B cell (primary cell): ENCODE measurements around the gene NFIC. TPM values are rescaled to one million over a fixed set of nuclear protein-coding genes. Genes with fewer than 3 reads are reported as not detected.

Experiments used
- ATAC-seq: fragments of 200-7000 bp; cut with Tn5 transposase; one replicate; pipeline ENCODE4 v1.10.0; 2021; ENCODE audit warnings: low read depth, mild to moderate bottlenecking, moderate number of reproducible peaks, moderate library complexity
- CTCF ChIA-PET: fragments of 350-600 bp; sonication (Branson Sonifier 250); formaldehyde crosslinking; loops from one replicate; lab custom pipeline; 2021; ENCODE audit warnings: antibody characterized with exemption, inconsistent platforms; lab: Charles Lee
- POLR2A ChIA-PET: fragments of 350-600 bp; sonication (Branson Sonifier 250); formaldehyde crosslinking; loops from one replicate; lab custom pipeline; 2021; ENCODE audit warnings: antibody characterized with exemption; lab: Charles Lee
- DNase-seq: peaks from one replicate; pipeline ENCODE4 v3.0.0; 2013
- H2AFZ ChIP-seq: 2 replicates; pipeline ENCODE4 v1.6.1; 2012; ENCODE audit warnings: mild to moderate bottlenecking, low read depth, low read length; ENCODE audit not compliant: insufficient read depth, poor library complexity, severe bottlenecking
- H3K27ac ChIP-seq, 2 donors: 1 replicate in 1 of 2; 2 replicates in 1 of 2; pipeline ENCODE4 v1.5.1; 2012 to 2013; ENCODE audit warnings: low read length in 2 of 2, mild to moderate bottlenecking in 2 of 2, moderate library complexity in 1 of 2
- H3K27me3 ChIP-seq, 4 experiments: fragments of 200-600 bp in 1 of 4; sonication (generic) in 1 of 4; replicated peaks in 1 of 4; 1 replicate in 2 of 4; 2 replicates in 2 of 4; pipeline versions ENCODE4 v1.6.1 to v1.7.0; 2013 to 2016; ENCODE audit warnings: low read length in 3 of 4, mild to moderate bottlenecking in 2 of 4, mixed read lengths in 1 of 4, moderate library complexity in 1 of 4; ENCODE audit not compliant: insufficient read depth in 4 of 4, control insufficient read depth in 3 of 4; ENCODE audit errors: control extremely low read depth in 1 of 4
- H3K36me3 ChIP-seq, 2 experiments: replicated peaks in 1 of 2; 1 replicate in 1 of 2; 2 replicates in 1 of 2; pipeline versions ENCODE4 v1.6.1 to v1.7.1; 2013; ENCODE audit warnings: low read length in 1 of 2; ENCODE audit not compliant: insufficient read depth in 2 of 2, control insufficient read depth in 1 of 2; ENCODE audit errors: control extremely low read depth in 1 of 2, extremely low read depth in 1 of 2
- H3K4me1 ChIP-seq, 2 donors: fragments of 200-600 bp in 1 of 2; sonication (generic) in 1 of 2; 1 replicate in 1 of 2; 2 replicates in 1 of 2; pipeline versions ENCODE4 v1.5.1 to v1.6.1; 2013 to 2017; ENCODE audit warnings: low read length in 2 of 2; ENCODE audit not compliant: control insufficient read depth in 2 of 2, insufficient read depth in 2 of 2
- H3K4me2 ChIP-seq: replicated peaks from 2 replicates; pipeline ENCODE3; 2012; ENCODE audit warnings: mild to moderate bottlenecking, low read depth, low read length; ENCODE audit not compliant: poor library complexity, severe bottlenecking
- H3K4me3 ChIP-seq, 5 experiments: fragments of 200-600 bp in 1 of 5; sonication (generic) in 1 of 5; 1 replicate in 3 of 5; 2 replicates in 2 of 5; pipeline versions ENCODE4 v1.5.1 to v1.7.0; 2011 to 2016; ENCODE audit warnings: low read length in 4 of 5, mild to moderate bottlenecking in 4 of 5, low read depth in 2 of 5, control low read depth in 1 of 5, moderate library complexity in 1 of 5; ENCODE audit not compliant: insufficient read depth in 1 of 5; ENCODE audit errors: control extremely low read depth in 1 of 5, extremely low read depth in 1 of 5
- H3K79me2 ChIP-seq: fragments of 200-600 bp; sonication (generic); one replicate; pipeline ENCODE4 v1.6.0; 2016; ENCODE audit warnings: low read length; ENCODE audit not compliant: control insufficient read depth, insufficient read depth
- H3K9ac ChIP-seq: fragments of 200-600 bp; sonication (generic); 2 replicates; pipeline ENCODE4 v1.6.1; 2017; ENCODE audit warnings: mild to moderate bottlenecking, low read length, moderate library complexity
- H3K9me3 ChIP-seq, 3 donors: one replicate each; pipeline versions ENCODE4 v1.6.1 to v1.7.1; 2013; ENCODE audit warnings: low read length in 2 of 3; ENCODE audit not compliant: control insufficient read depth in 2 of 3, insufficient read depth in 1 of 3; ENCODE audit errors: control extremely low read depth in 1 of 3
- H4K20me1 ChIP-seq: 2 replicates; pipeline ENCODE4 v1.6.0; 2012; ENCODE audit warnings: mild to moderate bottlenecking, low read length; ENCODE audit not compliant: insufficient read depth, control insufficient read depth, poor library complexity, severe bottlenecking
- H3K27ac Mint-ChIP-seq: one replicate; pipeline ENCODE4 v1.8.0; 2021; ENCODE audit warnings: mixed read lengths
- H3K27me3 Mint-ChIP-seq: one replicate; pipeline ENCODE4 v1.8.0; 2021; ENCODE audit warnings: mixed read lengths
- H3K4me1 Mint-ChIP-seq: one replicate; pipeline ENCODE4 v1.8.0; 2021; ENCODE audit warnings: mixed read lengths
- H3K4me3 Mint-ChIP-seq: one replicate; pipeline ENCODE4 v1.8.0; 2021; ENCODE audit warnings: mixed read lengths
- H3K9me3 Mint-ChIP-seq: one replicate; pipeline ENCODE4 v1.8.0; 2022; ENCODE audit warnings: mixed read lengths; ENCODE audit not compliant: insufficient read depth
- CTCF ChIP-seq: fragments of 200-600 bp; IDR thresholded peaks from one replicate; pipeline ENCODE4 v1.8.0; 2022; ENCODE audit warnings: antibody characterized with exemption, mild to moderate bottlenecking
- EZH2 ChIP-seq: IDR thresholded peaks from 2 replicates; pipeline ENCODE4 v1.6.1; 2012; ENCODE audit warnings: borderline replicate concordance, low read depth, mild to moderate bottlenecking, moderate library complexity, low read length; ENCODE audit not compliant: insufficient read depth, poor library complexity, severe bottlenecking
- WGBS: methylation state at CpG from one replicate; pipeline ENCODE4 v1.1.5; 2013; ENCODE audit warnings: missing lambda C conversion rate; ENCODE audit not compliant: insufficient coverage; 5-methylcytosine and 5-hydroxymethylcytosine counted together
- intact Hi-C: fragments of 100-400 bp; cut with micrococcal nuclease; formaldehyde crosslinking; loops from one replicate; pipeline ENCODE4 v1.10.0; 2022
- polyA plus RNA-seq: library from polyadenylated mRNA; depleted of rRNA; stranded (reverse); fragments of >200 nt; gene quantifications from 2 replicates; pipeline ENCODE4 v1.2.3, GENCODE V29; 2012
- total RNA-seq, 2 donors: library from RNA; stranded (reverse); fragments of 120-200 nt in 1 of 2; gene quantifications; 1 replicate in 1 of 2; 2 replicates in 1 of 2; pipeline versions ENCODE4 v1.2.3 to v1.2.4, GENCODE V29; 2013 to 2022

NFIC gene
- total and polyA plus RNA-seq, 2 donors (not counting 1 experiment from before 2014, with no cell fraction given), result 3.8 to 23.6 TPM

- WGBS, result 96% methylated on average over 13 of the region's 13 CpGs
- POLR2A ChIA-PET, result no interaction called here
- H3K4me1 Mint-ChIP-seq, result no peaks in the 10 kb centered on the region
- H3K4me3 Mint-ChIP-seq, result no peak overlapping the region
- H3K27me3 ChIP-seq, result no peaks in the 10 kb centered on the region
- intact Hi-C loops, result no loop called here
- H3K9ac ChIP-seq, result no peak overlapping the region
- DNase-seq (no peak), ATAC-seq (no peak)
- no peaks in the 10 kb centered on the region for H3K9me3 Mint-ChIP-seq
- H3K27ac ChIP-seq, result no peak overlapping the region
- CTCF ChIA-PET, result interaction anchor here (1.4 kb wide), 1 partner anchor 17 kb away, joined by 5 read pairs; no protein-coding TSS in a partner anchor
- H3K79me2 ChIP-seq, result no peaks in the 10 kb centered on the region
- peaks cover 0 to 2% of the 10 kb centered on the region in 2 experiments for H3K36me3 ChIP-seq
- H3K9me3 ChIP-seq, result no peaks in the 10 kb centered on the region
- no peak overlapping the region for H3K4me2 ChIP-seq
- H2AFZ ChIP-seq, result no peak overlapping the region
- TF ChIP-seq CTCF (no peak), EZH2 (no peak)
- no peaks in the 10 kb centered on the region for H4K20me1 ChIP-seq
- no peaks in the 10 kb centered on the region for H3K27me3 Mint-ChIP-seq
- no peaks in the 10 kb centered on the region for H3K4me1 ChIP-seq
- H3K4me3 ChIP-seq, result no peak overlapping the region
- H3K27ac Mint-ChIP-seq, result no peak overlapping the region
Measured at GRCh38 chr19:3411636-3412035, 45.3 kb downstream of the NFIC start.

GRCh38 chr19:3412066-3412465 lies 45.7 kb downstream of the NFIC start:
- no peaks in the 10 kb centered on the region for H3K4me1 Mint-ChIP-seq
- Histone ChIP-seq H3K27me3 (no peaks in the 10 kb centered on the region), H3K4me1 (no peaks in the 10 kb centered on the region), H2AFZ (no peak overlapping the region), H4K20me1 (no peaks in the 10 kb centered on the region), H3K9me3 (no peaks in the 10 kb centered on the region), H3K4me2 (no peak overlapping the region), H3K79me2 (no peaks in the 10 kb centered on the region), H3K27ac (no peak overlapping the region), H3K4me3 (no peak overlapping the region), H3K9ac (no peak overlapping the region), H3K36me3 (peaks cover 0 to 2% of the 10 kb centered on the region in 2 experiments)
- H3K27me3 Mint-ChIP-seq, result no peaks in the 10 kb centered on the region
- H3K4me3 Mint-ChIP-seq, result no peak overlapping the region
- ChIA-PET CTCF (interaction anchor here (1.4 kb wide), 1 partner anchor 17 kb away, joined by 5 read pairs; no protein-coding TSS in a partner anchor), POLR2A (no interaction called here)
- no peak overlapping the region for H3K27ac Mint-ChIP-seq
- ATAC-seq, result no peak
- H3K9me3 Mint-ChIP-seq, result no peaks in the 10 kb centered on the region
- intact Hi-C loops, result no loop called here
- DNase-seq, result no peak
- TF ChIP-seq EZH2 (no peak), CTCF (no peak)
- WGBS, result 100% methylated on average over 2 of the region's 4 CpGs
